Astrocyte of the spinal cord (primary cell): ENCODE results near the gene GNMT.
A peak's percentile ranks its signal among the peaks of the same experiment; 100 is the strongest.

Experiments used
- DNase-seq: peaks from one replicate; pipeline ENCODE4 v3.0.0; 2011; ENCODE audit warnings: low read depth, low spot score
- H3K4me3 ChIP-seq: 2 replicates; pipeline ENCODE4 v1.5.1; 2011; ENCODE audit warnings: low read depth, mild to moderate bottlenecking, low read length, moderate library complexity
- in situ Hi-C: cut with HindIII; loops from 2 replicates; pipeline ENCODE4 v1.10.0; 2017; ENCODE audit warnings: low sequenced_read_pairs
- TF ChIP-seq, protein P1 (sequence below): IDR thresholded peaks from 2 replicates; pipeline ENCODE4 v1.5.1; 2012; ENCODE audit warnings: low read depth, mild to moderate bottlenecking, low read length, inconsistent platforms

GNMT gene

DNA sequence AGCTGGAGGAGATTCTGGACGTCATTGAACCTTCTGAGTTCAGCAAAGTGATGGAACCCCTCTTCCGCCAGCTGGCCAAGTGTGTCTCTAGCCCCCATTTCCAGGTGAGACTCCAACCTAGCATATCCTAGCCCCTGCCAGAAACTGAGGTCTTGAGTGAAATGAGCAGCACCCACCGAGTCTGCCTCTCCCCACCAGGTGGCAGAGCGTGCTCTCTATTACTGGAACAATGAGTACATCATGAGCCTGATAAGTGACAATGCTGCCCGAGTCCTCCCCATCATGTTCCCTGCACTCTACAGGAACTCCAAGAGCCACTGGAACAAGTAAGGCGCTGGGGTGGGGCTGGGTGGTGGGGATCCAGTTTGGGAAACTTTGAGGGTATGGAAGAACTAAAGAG, 48.6 kb downstream of the GNMT start:
- DNase-seq: peak; percentile 19
- in situ Hi-C loops: no loop called here
- TF ChIP-seq, protein P1, sequence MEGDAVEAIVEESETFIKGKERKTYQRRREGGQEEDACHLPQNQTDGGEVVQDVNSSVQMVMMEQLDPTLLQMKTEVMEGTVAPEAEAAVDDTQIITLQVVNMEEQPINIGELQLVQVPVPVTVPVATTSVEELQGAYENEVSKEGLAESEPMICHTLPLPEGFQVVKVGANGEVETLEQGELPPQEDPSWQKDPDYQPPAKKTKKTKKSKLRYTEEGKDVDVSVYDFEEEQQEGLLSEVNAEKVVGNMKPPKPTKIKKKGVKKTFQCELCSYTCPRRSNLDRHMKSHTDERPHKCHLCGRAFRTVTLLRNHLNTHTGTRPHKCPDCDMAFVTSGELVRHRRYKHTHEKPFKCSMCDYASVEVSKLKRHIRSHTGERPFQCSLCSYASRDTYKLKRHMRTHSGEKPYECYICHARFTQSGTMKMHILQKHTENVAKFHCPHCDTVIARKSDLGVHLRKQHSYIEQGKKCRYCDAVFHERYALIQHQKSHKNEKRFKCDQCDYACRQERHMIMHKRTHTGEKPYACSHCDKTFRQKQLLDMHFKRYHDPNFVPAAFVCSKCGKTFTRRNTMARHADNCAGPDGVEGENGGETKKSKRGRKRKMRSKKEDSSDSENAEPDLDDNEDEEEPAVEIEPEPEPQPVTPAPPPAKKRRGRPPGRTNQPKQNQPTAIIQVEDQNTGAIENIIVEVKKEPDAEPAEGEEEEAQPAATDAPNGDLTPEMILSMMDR: peak; percentile 60
- no peak overlapping the region for H3K4me3 ChIP-seq

DNA sequence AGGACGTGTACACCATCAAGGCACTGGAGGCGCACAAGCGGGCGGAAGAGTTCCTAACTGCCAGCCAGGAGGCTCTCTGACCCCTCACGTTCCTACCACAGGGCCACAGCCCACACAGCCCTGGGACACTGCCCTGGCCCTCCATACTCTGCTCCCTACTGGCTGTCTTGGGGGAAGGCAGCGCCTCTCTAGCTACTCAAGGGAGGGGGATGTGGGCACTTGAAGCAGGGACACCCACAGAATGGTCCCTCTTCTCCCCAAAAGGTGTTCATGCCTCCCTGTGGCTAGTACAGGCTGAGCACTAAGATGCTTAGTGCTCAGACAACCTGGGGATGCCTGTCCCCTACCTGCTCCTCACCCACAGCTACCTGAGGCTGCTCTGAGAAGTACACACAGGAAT, 50.7 kb downstream of the GNMT start:
- no peak for DNase-seq
- H3K4me3 ChIP-seq: no peak overlapping the region
- TF ChIP-seq, protein P1: no peak
- in situ Hi-C loops: no loop called here

DNA sequence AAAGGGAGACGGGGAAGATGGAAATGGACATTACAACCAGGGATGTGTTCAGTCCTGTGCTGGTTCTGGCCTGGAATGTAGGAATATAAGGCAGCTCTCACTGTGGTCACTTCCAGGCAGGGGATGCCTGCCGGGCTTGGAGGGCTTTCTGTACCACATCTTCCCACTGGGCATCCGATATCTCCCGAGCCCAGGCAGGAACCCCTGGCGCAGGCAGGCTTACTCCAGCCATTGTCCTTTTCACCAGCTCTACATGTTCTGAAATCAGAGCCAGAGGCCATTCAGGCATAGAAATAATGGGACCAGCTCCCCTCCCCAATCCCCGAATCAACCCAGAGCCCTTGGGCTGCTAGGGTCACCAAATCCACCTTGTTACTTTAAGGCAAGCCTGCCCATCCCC, 51.8 kb downstream of the GNMT start:
- no peak overlapping the region for H3K4me3 ChIP-seq
- in situ Hi-C loops: no loop called here
- TF ChIP-seq, protein P1: no peak
- no peak for DNase-seq

DNA sequence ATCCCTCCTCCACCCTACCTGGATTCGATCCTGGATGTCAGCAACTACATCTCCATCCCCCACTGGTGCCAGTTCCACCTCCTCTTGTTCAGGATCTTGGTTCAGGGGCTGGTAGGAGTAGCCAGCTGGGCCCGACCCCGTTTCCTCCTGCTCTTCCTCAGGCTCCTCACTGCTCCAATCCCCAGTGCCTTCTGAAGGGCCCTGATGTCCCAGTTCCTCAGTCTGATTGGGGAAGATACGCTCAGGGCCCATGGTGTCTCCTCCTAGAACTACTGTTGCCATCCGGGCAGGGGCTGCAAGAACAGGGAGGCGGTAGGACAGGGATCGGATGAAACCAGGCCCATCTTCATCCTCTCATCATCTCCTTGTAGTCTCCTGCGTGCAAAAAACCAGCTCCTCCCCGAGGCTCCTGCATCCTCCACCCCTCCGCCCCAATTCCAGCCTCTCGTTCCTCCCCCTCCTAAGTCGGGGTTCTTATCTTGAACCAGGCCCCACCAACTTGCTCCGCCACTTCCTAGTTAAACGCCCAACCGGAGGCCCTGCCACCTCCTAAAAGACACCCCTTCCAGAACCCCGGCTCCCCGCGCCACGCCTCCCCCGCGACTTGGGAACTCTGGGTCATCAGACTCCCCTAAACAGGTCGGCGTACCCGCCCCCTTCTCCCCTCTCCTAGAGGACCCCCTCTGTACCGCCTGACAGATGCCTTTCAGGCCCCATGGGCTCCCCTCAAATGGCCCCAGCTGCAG, 52.7 kb downstream of the GNMT start:
- peak overlapping the region; percentile 96 for H3K4me3 ChIP-seq
- in situ Hi-C loops: no loop called here
- TF ChIP-seq, protein P1: no peak
- no peak for DNase-seq
